ENCODE results near the gene MCTP1. TPM values are rescaled to one million over a fixed set of nuclear protein-coding genes. Genes with fewer than 3 reads are reported as not detected.

MCTP1 gene
- total RNA-seq, 8 experiments from 2014 or later: 1.3 to 8.3 (median 5.7) TPM

GRCh38 chr5:95241161-95241560 lies 43.7 kb downstream of the MCTP1 start:
- H3K4me1 ChIP-seq (replicated peaks in 1 of 2): no peaks in the 10 kb centered on the region
- no peak overlapping the region for H3K4me3 ChIP-seq
- H3K27ac ChIP-seq: no peak overlapping the region
- no peak for ATAC-seq (replicated peaks in 6 of 8)
- in situ Hi-C loops (cut with MboI; ENCODE audit: low pct_unique_long_range_greater_than_20kb in 2 of 9, low sequenced_read_pairs in 9 of 9, unreplicated experiment in 9 of 9): no loop called here

GRCh38 chr5:95238560-95239325 lies 46.2 kb downstream of the MCTP1 start:
- in situ Hi-C loops (cut with MboI; ENCODE audit: low pct_unique_long_range_greater_than_20kb in 2 of 9, low sequenced_read_pairs in 9 of 9, unreplicated experiment in 9 of 9): loop anchor here in 1 of 9 experiments (10.0 kb wide), 1 partner anchor 274 kb away; no protein-coding TSS in a partner anchor
- WGBS, 10 experiments: 7 to 90% (median 70%) methylated on average over 3 to 9 of the region's 10 CpGs; no CpG with 5 or more reads in 1 of the 10 experiments
- H3K4me1 ChIP-seq (replicated peaks in 1 of 2): no peaks in the 10 kb centered on the region
- peak in 3 of 8 experiments; percentile 65 to 82 (median 80) for ATAC-seq (replicated peaks in 6 of 8)
- no peak overlapping the region for H3K4me3 ChIP-seq
- H3K27ac ChIP-seq: no peak overlapping the region

DNA sequence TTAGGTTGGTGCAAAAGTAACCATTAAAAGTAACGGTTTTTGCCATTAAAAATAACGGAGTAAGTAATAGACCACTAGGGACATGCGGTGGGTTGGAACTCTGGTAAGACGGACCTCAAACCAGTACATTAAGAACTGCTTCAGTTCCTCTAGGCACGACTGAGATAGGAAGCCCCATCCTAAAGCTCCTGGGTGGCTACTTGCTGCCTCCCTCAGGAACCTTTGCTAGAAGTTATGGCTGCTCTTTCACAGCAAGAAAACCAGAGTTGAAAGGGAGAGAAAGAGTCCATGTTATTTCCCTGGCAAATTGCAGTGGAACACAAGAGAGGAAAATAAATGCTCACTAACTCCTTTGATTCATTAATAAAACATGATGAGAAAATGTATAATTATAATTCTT lies 47.6 kb downstream of the MCTP1 start:
- 24 to 96% (median 77%) methylated on average over 1 to 5 of the region's 5 CpGs; no CpG with 5 or more reads in 1 of the 10 experiments for WGBS, 10 experiments
- in situ Hi-C loops (cut with MboI; ENCODE audit: low pct_unique_long_range_greater_than_20kb in 2 of 9, low sequenced_read_pairs in 9 of 9, unreplicated experiment in 9 of 9): loop anchor here in 1 of 9 experiments (10.0 kb wide), 1 partner anchor 273 kb away; no protein-coding TSS in a partner anchor
- Histone ChIP-seq H3K4me3 (no peak overlapping the region), H3K4me1 (replicated peaks in 1 of 2) (no peaks in the 10 kb centered on the region), H3K27ac (no peak overlapping the region)
- no peak for ATAC-seq (replicated peaks in 6 of 8)

GRCh38 chr5:95235439-95235982 lies 49.4 kb downstream of the MCTP1 start:
- 50 to 100% (median 87%) methylated on average over 1 of the region's 1 CpG for WGBS, 10 experiments
- Histone ChIP-seq H3K27ac (no peak overlapping the region), H3K4me3 (no peak overlapping the region), H3K4me1 (replicated peaks in 1 of 2) (no peaks in the 10 kb centered on the region)
- in situ Hi-C loops (cut with MboI; ENCODE audit: low pct_unique_long_range_greater_than_20kb in 2 of 9, low sequenced_read_pairs in 9 of 9, unreplicated experiment in 9 of 9): loop anchor here in 1 of 9 experiments (10.0 kb wide), 1 partner anchor 271 kb away; no protein-coding TSS in a partner anchor
- no peak for ATAC-seq (replicated peaks in 6 of 8)

- Histone ChIP-seq H3K4me1 (replicated peaks in 1 of 2) (peaks cover 0 to 6% of the 10 kb centered on the region in 2 donors), H3K4me3 (no peak overlapping the region), H3K27ac (no peak overlapping the region)
- WGBS, 10 experiments: 60 to 100% (median 85%) methylated on average over 1 to 2 of the region's 2 CpGs; no CpG with 5 or more reads in 5 of the 10 experiments
- no peak for ATAC-seq (replicated peaks in 6 of 8)
- in situ Hi-C loops (cut with MboI; ENCODE audit: low pct_unique_long_range_greater_than_20kb in 2 of 9, low sequenced_read_pairs in 9 of 9, unreplicated experiment in 9 of 9): loop anchor here in 1 of 9 experiments (10.0 kb wide), 1 partner anchor 265 kb away; no protein-coding TSS in a partner anchor
Observed at GRCh38 chr5:95229646-95230045, 55.2 kb downstream of the MCTP1 start.

DNA sequence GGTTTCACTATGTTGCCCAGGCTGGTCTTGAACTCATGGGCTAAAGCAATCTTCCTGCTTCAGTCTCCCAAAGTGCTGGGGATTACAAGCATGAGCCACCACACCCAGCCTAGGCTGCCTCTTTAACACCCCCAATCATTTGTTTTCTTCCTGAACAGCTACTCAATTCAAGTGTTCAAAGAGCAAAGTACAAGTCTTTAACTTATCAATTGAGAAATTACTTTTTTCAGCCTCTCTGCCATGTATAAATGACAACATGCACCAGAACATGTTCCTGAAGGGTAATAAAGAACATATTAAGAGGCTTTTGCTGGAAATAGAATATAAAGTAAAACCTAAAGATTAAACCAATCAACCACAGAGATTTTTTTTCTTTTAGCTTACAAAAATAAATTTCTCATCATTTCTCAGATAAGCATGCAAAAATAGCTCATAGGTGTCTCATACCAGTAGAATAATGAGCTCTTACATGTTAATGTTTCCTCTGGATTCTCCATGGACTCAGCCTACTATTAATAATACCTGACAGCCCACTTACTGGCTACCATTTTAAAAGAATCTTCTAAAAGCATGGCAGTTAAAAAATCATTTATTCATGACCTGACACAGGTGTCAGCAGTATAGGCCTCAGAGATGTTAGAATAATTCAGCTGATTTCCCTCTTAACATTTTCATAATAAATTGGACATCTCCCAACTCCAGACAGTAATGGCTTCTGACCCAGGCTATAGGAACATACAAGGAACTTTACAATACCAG lies 60.0 kb downstream of the MCTP1 start:
- no peak overlapping the region for H3K4me3 ChIP-seq
- in situ Hi-C loops (cut with MboI; ENCODE audit: low pct_unique_long_range_greater_than_20kb in 2 of 9, low sequenced_read_pairs in 9 of 9, unreplicated experiment in 9 of 9): no loop called here
- peaks cover 0 to 6% of the 10 kb centered on the region in 2 donors for H3K4me1 ChIP-seq (replicated peaks in 1 of 2)
- ATAC-seq (replicated peaks in 6 of 8): peak in 5 of 8 experiments; percentile 82 to 93 (median 90)
- no peak overlapping the region for H3K27ac ChIP-seq

- WGBS, 10 experiments: 56 to 100% (median 100%) methylated on average over 1 to 2 of the region's 2 CpGs
Observed at GRCh38 chr5:95223566-95224258, 61.2 kb downstream of the MCTP1 start.

DNA sequence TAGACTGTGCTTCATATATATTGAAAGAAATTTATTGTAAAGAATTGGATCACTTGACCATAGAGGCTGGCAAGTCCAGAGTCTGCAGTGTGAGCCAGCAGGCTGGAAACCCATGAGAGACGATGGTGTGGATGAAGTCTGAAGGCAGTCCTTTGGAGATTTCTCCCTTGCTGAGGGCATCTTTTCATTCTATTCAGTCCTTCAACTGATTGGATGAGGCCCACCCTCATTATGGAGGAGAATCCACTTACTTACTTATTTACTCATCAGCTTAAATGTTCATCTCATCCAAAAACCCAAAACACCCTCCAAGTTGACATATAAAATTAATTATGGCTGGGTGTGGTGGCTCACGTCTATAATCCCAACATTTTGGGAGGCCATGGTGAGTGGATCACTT lies 62.1 kb downstream of the MCTP1 start:
- no peak for ATAC-seq (replicated peaks in 6 of 8)

More at GRCh38 chr5:95223566-95224258, 61.2 kb downstream of the MCTP1 start:
- no peak for ATAC-seq (replicated peaks in 6 of 8)
- in situ Hi-C loops (cut with MboI; ENCODE audit: low pct_unique_long_range_greater_than_20kb in 2 of 9, low sequenced_read_pairs in 9 of 9, unreplicated experiment in 9 of 9): no loop called here
- Histone ChIP-seq H3K4me3 (no peak overlapping the region), H3K27ac (no peak overlapping the region), H3K4me1 (replicated peaks in 1 of 2) (peaks cover 0 to 6% of the 10 kb centered on the region in 2 donors)

GRCh38 chr5:95221234-95221633 lies 63.7 kb downstream of the MCTP1 start:
- no peak for ATAC-seq (replicated peaks in 6 of 8)
- no peak overlapping the region for H3K4me3 ChIP-seq
- in situ Hi-C loops (cut with MboI; ENCODE audit: low pct_unique_long_range_greater_than_20kb in 2 of 9, low sequenced_read_pairs in 9 of 9, unreplicated experiment in 9 of 9): no loop called here
- peaks cover 0 to 6% of the 10 kb centered on the region in 2 donors for H3K4me1 ChIP-seq (replicated peaks in 1 of 2)
- H3K27ac ChIP-seq: no peak overlapping the region
- 8 to 100% (median 88%) methylated on average over 1 to 2 of the region's 2 CpGs; no CpG with 5 or more reads in 1 of the 10 experiments for WGBS, 10 experiments

More for the DNA sequence above, 62.1 kb downstream of the MCTP1 start:
- H3K4me1 ChIP-seq (replicated peaks in 1 of 2): peaks cover 0 to 6% of the 10 kb centered on the region in 2 donors
- no peak overlapping the region for H3K27ac ChIP-seq
- in situ Hi-C loops (cut with MboI; ENCODE audit: low pct_unique_long_range_greater_than_20kb in 2 of 9, low sequenced_read_pairs in 9 of 9, unreplicated experiment in 9 of 9): no loop called here
- WGBS, 10 experiments: 0 to 94% (median 80%) methylated on average over 1 to 2 of the region's 2 CpGs; no CpG with 5 or more reads in 3 of the 10 experiments
- H3K4me3 ChIP-seq: no peak overlapping the region

- in situ Hi-C loops (cut with MboI; ENCODE audit: low pct_unique_long_range_greater_than_20kb in 2 of 9, low sequenced_read_pairs in 9 of 9, unreplicated experiment in 9 of 9): no loop called here
- 8 to 100% (median 87%) methylated on average over 1 of the region's 1 CpG; no CpG with 5 or more reads in 2 of the 10 experiments for WGBS, 10 experiments
Observed at GRCh38 chr5:95220381-95220780, 64.5 kb downstream of the MCTP1 start.

DNA sequence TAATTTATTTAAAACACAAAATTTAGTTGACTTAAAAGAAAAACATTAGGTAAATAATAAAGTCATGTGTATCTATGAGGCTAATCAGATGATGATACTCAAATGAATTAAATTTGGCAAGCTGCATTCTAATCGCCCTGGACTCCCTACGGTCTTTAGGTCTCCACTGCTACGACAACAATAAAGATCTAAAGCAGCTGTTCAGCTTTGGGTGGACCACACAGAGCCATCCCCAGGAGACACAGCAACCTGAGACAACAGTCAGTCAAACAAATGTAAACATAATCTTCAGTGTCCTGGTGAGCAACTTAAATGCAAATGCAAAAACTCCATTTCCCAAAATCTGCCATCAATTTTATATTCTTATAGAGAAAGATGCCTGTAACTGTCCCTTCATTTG lies 65.5 kb downstream of the MCTP1 start:
- no peak overlapping the region for H3K27ac ChIP-seq
- H3K4me1 ChIP-seq (replicated peaks in 1 of 2): no peaks in the 10 kb centered on the region
- no peak for ATAC-seq (replicated peaks in 6 of 8)
- WGBS, 10 experiments: 6 to 89% (median 61%) methylated on average over 1 to 3 of the region's 3 CpGs; no CpG with 5 or more reads in 2 of the 10 experiments
- no peak overlapping the region for H3K4me3 ChIP-seq
- in situ Hi-C loops (cut with MboI; ENCODE audit: low pct_unique_long_range_greater_than_20kb in 2 of 9, low sequenced_read_pairs in 9 of 9, unreplicated experiment in 9 of 9): no loop called here

More at GRCh38 chr5:95220381-95220780, 64.5 kb downstream of the MCTP1 start:
- Histone ChIP-seq H3K27ac (no peak overlapping the region), H3K4me3 (no peak overlapping the region), H3K4me1 (replicated peaks in 1 of 2) (peaks cover 0 to 6% of the 10 kb centered on the region in 2 donors)
- no peak for ATAC-seq (replicated peaks in 6 of 8)

DNA sequence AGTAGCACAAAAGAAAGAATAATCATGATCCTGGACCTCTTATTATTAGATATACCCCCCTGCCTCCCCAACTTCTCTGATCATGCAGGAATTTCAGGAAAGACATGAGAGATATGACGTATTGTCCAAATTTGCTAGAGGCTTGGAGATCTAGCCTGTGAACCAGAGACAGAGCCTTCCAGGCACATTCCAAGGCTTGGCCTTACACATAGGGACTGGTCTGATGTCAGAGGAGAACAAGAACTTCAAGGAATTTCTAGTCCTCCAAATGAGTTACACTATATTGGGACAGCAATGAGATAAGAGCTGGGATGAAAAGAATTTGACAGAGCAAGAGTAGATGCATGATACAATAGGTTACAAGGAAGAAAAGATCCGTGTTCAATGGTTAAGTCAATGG lies 67.0 kb downstream of the MCTP1 start:
- no peak for ATAC-seq (replicated peaks in 6 of 8)
- in situ Hi-C loops (cut with MboI; ENCODE audit: low pct_unique_long_range_greater_than_20kb in 2 of 9, low sequenced_read_pairs in 9 of 9, unreplicated experiment in 9 of 9): no loop called here
- Histone ChIP-seq H3K27ac (no peak overlapping the region), H3K4me1 (replicated peaks in 1 of 2) (no peaks in the 10 kb centered on the region), H3K4me3 (no peak overlapping the region)
- WGBS, 10 experiments: 0 to 95% (median 82%) methylated on average over 1 to 2 of the region's 2 CpGs
